ENCODE measurements around the gene HSDL2. TPM values are rescaled to one million over a fixed set of nuclear protein-coding genes. Genes with fewer than 3 reads are reported as not detected.

The HSDL2 gene
- total and polyA plus RNA-seq, 2 of the 4 experiments (the other 2 are of a cell fraction): 17.7 to 65.8 TPM

DNA sequence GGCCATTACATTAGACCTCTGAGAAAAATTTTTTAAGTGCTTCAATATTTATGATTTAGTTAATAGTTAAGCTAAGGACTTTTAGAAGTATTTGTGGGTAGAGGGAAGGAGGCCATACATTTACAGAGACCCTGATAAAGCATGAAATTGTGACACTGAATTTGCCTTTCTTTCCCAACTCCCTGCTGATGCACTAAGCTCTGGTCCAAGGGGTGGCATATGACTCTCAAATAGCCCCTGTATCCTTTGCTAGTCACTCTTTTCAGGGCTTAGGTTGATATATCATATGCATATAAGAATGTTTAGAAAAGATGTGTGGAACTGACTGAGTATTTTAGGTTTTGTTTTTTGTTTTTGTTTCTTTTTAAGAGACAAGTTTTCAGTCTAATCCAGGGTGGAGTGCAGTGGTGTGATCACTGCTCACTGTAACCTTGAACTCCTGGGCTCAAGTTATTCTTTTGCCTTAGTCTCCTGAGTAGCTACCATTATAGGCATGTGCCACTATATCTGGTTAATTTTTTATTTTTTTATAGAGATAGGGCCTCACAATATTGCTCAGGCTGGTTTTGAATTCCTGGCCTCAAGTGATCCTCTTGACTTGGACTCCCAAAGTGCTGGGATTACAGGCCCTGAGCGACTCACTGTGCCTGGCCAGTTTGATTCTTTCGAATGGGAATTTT is 127.2 kb downstream of the HSDL2 start:
- no TSS peak for BruUV-seq (replicated peaks)
- intact Hi-C loops (cut with micrococcal nuclease): no loop called here
- H2AK9ac ChIP-seq (replicated peaks; ENCODE audit: low read depth, low read length, poor library complexity): no peak overlapping the region
- no peaks in the 10 kb centered on the region for H3K9me3 ChIP-seq (ENCODE audit: control insufficient read depth, insufficient read depth, low read length)
- H3K4me2 ChIP-seq (ENCODE audit: low read depth, low read length): no peak overlapping the region
- H4K20me1 ChIP-seq (ENCODE audit: insufficient read depth, low read length): no peaks in the 10 kb centered on the region
- no peak overlapping the region for H3K4ac ChIP-seq (ENCODE audit: low read depth, low read length)
- no peak overlapping the region for H2BK20ac ChIP-seq (ENCODE audit: low read depth, low read length)
- no peak overlapping the region for H2AK5ac ChIP-seq (ENCODE audit: low read depth, low read length)
- no peaks in the 10 kb centered on the region for H3K9me1 ChIP-seq (ENCODE audit: insufficient read depth, low read length)
- H4K8ac ChIP-seq (ENCODE audit: low read depth in 2 of 2, low read length in 2 of 2): no peak overlapping the region
- no peak for TF ChIP-seq NFE2L2 (IDR thresholded peaks at IDR 0.05; ENCODE audit: low read depth, low read length)
- no peak for TF ChIP-seq POLR2A (IDR thresholded peaks at IDR 0.05; ENCODE audit: low read depth, low read length)
- no peak for TF ChIP-seq SMC3 (IDR thresholded peaks at IDR 0.05; ENCODE audit: low read depth, low read length)
- TF ChIP-seq MAZ (IDR thresholded peaks at IDR 0.05; ENCODE audit: borderline replicate concordance, low read depth, low read length): no peak
- TF ChIP-seq FOS (IDR thresholded peaks at IDR 0.05; ENCODE audit: low read depth, low read length): no peak
- TF ChIP-seq CEBPB (IDR thresholded peaks at IDR 0.05; ENCODE audit: low read depth, low read length): no peak
- no peak for TF ChIP-seq RCOR1 (IDR thresholded peaks at IDR 0.05; ENCODE audit: insufficient replicate concordance, low read length)
- TF ChIP-seq MXI1 (IDR thresholded peaks at IDR 0.05; ENCODE audit: borderline replicate concordance, low read depth, low read length): no peak
- no peak for TF ChIP-seq RFX5 (IDR thresholded peaks at IDR 0.05; ENCODE audit: low read depth, low read length)
- no peak for TF ChIP-seq BHLHE40 (IDR thresholded peaks at IDR 0.05; ENCODE audit: low read depth, low read length)
- no peak for TF ChIP-seq RAD21 (IDR thresholded peaks at IDR 0.05; ENCODE audit: low read length)
- TF ChIP-seq, protein P1, sequence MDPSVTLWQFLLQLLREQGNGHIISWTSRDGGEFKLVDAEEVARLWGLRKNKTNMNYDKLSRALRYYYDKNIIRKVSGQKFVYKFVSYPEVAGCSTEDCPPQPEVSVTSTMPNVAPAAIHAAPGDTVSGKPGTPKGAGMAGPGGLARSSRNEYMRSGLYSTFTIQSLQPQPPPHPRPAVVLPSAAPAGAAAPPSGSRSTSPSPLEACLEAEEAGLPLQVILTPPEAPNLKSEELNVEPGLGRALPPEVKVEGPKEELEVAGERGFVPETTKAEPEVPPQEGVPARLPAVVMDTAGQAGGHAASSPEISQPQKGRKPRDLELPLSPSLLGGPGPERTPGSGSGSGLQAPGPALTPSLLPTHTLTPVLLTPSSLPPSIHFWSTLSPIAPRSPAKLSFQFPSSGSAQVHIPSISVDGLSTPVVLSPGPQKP (IDR thresholded peaks at IDR 0.05; ENCODE audit: borderline replicate concordance, low read depth, low read length): no peak
- no peak for TF ChIP-seq MAFK (IDR thresholded peaks at IDR 0.05; ENCODE audit: low read depth, low read length)
- TF ChIP-seq, protein P2, sequence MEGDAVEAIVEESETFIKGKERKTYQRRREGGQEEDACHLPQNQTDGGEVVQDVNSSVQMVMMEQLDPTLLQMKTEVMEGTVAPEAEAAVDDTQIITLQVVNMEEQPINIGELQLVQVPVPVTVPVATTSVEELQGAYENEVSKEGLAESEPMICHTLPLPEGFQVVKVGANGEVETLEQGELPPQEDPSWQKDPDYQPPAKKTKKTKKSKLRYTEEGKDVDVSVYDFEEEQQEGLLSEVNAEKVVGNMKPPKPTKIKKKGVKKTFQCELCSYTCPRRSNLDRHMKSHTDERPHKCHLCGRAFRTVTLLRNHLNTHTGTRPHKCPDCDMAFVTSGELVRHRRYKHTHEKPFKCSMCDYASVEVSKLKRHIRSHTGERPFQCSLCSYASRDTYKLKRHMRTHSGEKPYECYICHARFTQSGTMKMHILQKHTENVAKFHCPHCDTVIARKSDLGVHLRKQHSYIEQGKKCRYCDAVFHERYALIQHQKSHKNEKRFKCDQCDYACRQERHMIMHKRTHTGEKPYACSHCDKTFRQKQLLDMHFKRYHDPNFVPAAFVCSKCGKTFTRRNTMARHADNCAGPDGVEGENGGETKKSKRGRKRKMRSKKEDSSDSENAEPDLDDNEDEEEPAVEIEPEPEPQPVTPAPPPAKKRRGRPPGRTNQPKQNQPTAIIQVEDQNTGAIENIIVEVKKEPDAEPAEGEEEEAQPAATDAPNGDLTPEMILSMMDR (conservative IDR thresholded peaks at IDR 0.05; ENCODE audit: low read depth, low read length): no peak
- WGBS, 2 experiments (ENCODE audit: extremely low coverage in 2 of 2, insufficient read length in 1 of 2): no CpG with 5 or more reads among the region's 2 CpGs
- no peaks in the 10 kb centered on the region for H3K27me3 ChIP-seq (ENCODE audit: control insufficient read depth, insufficient read depth, low read length)
- H4K5ac ChIP-seq (ENCODE audit: low read depth, low read length): no peak overlapping the region
- H2BK5ac ChIP-seq (ENCODE audit: low read depth, low read length, poor library complexity, severe bottlenecking): no peak overlapping the region
- ChIA-PET CTCF (no interaction called here), POLR2A (ENCODE audit: unreplicated experiment) (no interaction called here)
- H3K27ac ChIP-seq (ENCODE audit: insufficient read depth, low read length): no peak overlapping the region
- H3K9ac ChIP-seq (ENCODE audit: low read depth, low read length): no peak overlapping the region
- no peak overlapping the region for H4K91ac ChIP-seq (ENCODE audit: insufficient read depth, low read depth, low read length)
- no peak for ATAC-seq (ENCODE audit: low read depth)
- no peak overlapping the region for H3K4me3 ChIP-seq (ENCODE audit: insufficient read depth, low read depth, low read length)
- no peak for DNase-seq
- H3K36me3 ChIP-seq (ENCODE audit: control insufficient read depth, insufficient read depth, low read length): no peaks in the 10 kb centered on the region
- in situ Hi-C loops (cut with MboI; ENCODE audit: low sequenced_read_pairs): no loop called here
- 0 out of 4 replicates have a peak, but pooled peaks cover 0 to 8% of the 10 kb centered on the region in 2 experiments for H3K79me1 ChIP-seq (ENCODE audit: low read depth in 1 of 2, low read length in 2 of 2)
- no peaks in the 10 kb centered on the region for H3K4me1 ChIP-seq (ENCODE audit: control insufficient read depth, insufficient read depth, low read length)
- no peak overlapping the region for H3K18ac ChIP-seq (ENCODE audit: low read depth, low read length)
- dilution Hi-C loops (cut with HindIII; ENCODE audit: low sequenced_read_pairs, unreplicated experiment): no loop called here
- no peak overlapping the region for H3K56ac ChIP-seq (ENCODE audit: extremely low read depth, insufficient read depth, low read length)
- no peak overlapping the region for H3K23ac ChIP-seq (ENCODE audit: low read depth, low read length)
- H2AFZ ChIP-seq (replicated peaks; ENCODE audit: low read length, poor library complexity): no peak overlapping the region
- no peak overlapping the region for H2BK15ac ChIP-seq (ENCODE audit: low read depth, low read length)
- H2BK120ac ChIP-seq (ENCODE audit: low read depth, low read length): no peak overlapping the region
- no peak overlapping the region for H3K14ac ChIP-seq (replicated peaks; ENCODE audit: low read depth, low read length)
